ENCODE data around the gene PRAMEF20.
"Not testable (repeated sequence)": the region's sequence is repeated elsewhere in the genome, so short reads cannot be mapped to it uniquely, and the experiment has no call there.

PRAMEF20 gene

GRCh38 chr1:13435458-13435857, 25.2 kb downstream of the PRAMEF20 start:
- Histone ChIP-seq H3K27ac (ENCODE audit: insufficient read depth in 1 of 2, low read depth in 1 of 2, low read length in 2 of 2, poor library complexity in 1 of 2, severe bottlenecking in 2 of 2) (no peak overlapping the region), H3K4me1 (ENCODE audit: control extremely low read depth in 1 of 4, control insufficient read depth in 4 of 4, insufficient read depth in 4 of 4, low read length in 3 of 4) (no peaks in the 10 kb centered on the region), H3K27me3 (replicated peaks in 2 of 5; ENCODE audit: control insufficient read depth in 4 of 5, insufficient read depth in 5 of 5, low read length in 4 of 5) (peaks cover 0 to 7% (median 3%) of the 10 kb centered on the region in 5 experiments), H3K36me3 (ENCODE audit: control insufficient read depth in 4 of 4, insufficient read depth in 4 of 4, low read length in 3 of 4) (no peaks in the 10 kb centered on the region), H3K9me3 (ENCODE audit: control extremely low read depth in 1 of 5, control insufficient read depth in 4 of 5, insufficient read depth in 2 of 5, low read depth in 1 of 5, low read length in 4 of 5) (no peaks in the 10 kb centered on the region), H3K4me3 (ENCODE audit: control insufficient read depth in 1 of 7, extremely low read depth in 1 of 7, insufficient read depth in 4 of 7, low read depth in 2 of 7, low read length in 6 of 7) (no peak overlapping the region)
- no peak for DNase-seq
- 50% methylated on average over 1 of the region's 3 CpGs for WGBS (ENCODE audit: insufficient coverage)
- ChIA-PET CTCF (interaction anchor here (1.8 kb wide), 1 partner anchor 12 kb away, joined by 6 read pairs; no protein-coding TSS in a partner anchor), POLR2A (no interaction called here)

GRCh38 chr1:13439104-13439783, 29.0 kb downstream of the PRAMEF20 start:
- 95% methylated on average over 16 of the region's 49 CpGs for WGBS (ENCODE audit: insufficient coverage)
- POLR2A ChIA-PET; CTCF ChIA-PET; H3K27ac ChIP-seq (ENCODE audit: insufficient read depth in 1 of 2, low read depth in 1 of 2, low read length in 2 of 2, poor library complexity in 1 of 2, severe bottlenecking in 2 of 2); H3K27me3 ChIP-seq (replicated peaks in 2 of 5; ENCODE audit: control insufficient read depth in 4 of 5, insufficient read depth in 5 of 5, low read length in 4 of 5); H3K4me1 ChIP-seq (ENCODE audit: control extremely low read depth in 1 of 4, control insufficient read depth in 4 of 4, insufficient read depth in 4 of 4, low read length in 3 of 4); DNase-seq; H3K9me3 ChIP-seq (ENCODE audit: control extremely low read depth in 1 of 5, control insufficient read depth in 4 of 5, insufficient read depth in 2 of 5, low read depth in 1 of 5, low read length in 4 of 5); H3K4me3 ChIP-seq (ENCODE audit: control insufficient read depth in 1 of 7, extremely low read depth in 1 of 7, insufficient read depth in 4 of 7, low read depth in 2 of 7, low read length in 6 of 7); H3K36me3 ChIP-seq (ENCODE audit: control insufficient read depth in 4 of 4, insufficient read depth in 4 of 4, low read length in 3 of 4): not testable (repeated sequence)

- no peaks in the 10 kb centered on the region for H3K9me3 ChIP-seq (ENCODE audit: control extremely low read depth in 1 of 5, control insufficient read depth in 4 of 5, insufficient read depth in 2 of 5, low read depth in 1 of 5, low read length in 4 of 5)
- ChIA-PET POLR2A (no interaction called here), CTCF (no interaction called here)
- DNase-seq: no peak
- 62% methylated on average over 7 of the region's 10 CpGs for WGBS (ENCODE audit: insufficient coverage)
- no peak overlapping the region for H3K4me3 ChIP-seq (ENCODE audit: control insufficient read depth in 1 of 7, extremely low read depth in 1 of 7, insufficient read depth in 4 of 7, low read depth in 2 of 7, low read length in 6 of 7)
- no peaks in the 10 kb centered on the region for H3K36me3 ChIP-seq (ENCODE audit: control insufficient read depth in 4 of 4, insufficient read depth in 4 of 4, low read length in 3 of 4)
- H3K27me3 ChIP-seq (replicated peaks in 2 of 5; ENCODE audit: control insufficient read depth in 4 of 5, insufficient read depth in 5 of 5, low read length in 4 of 5): no peaks in the 10 kb centered on the region
- H3K27ac ChIP-seq (ENCODE audit: insufficient read depth in 1 of 2, low read depth in 1 of 2, low read length in 2 of 2, poor library complexity in 1 of 2, severe bottlenecking in 2 of 2): no peak overlapping the region
- H3K4me1 ChIP-seq (ENCODE audit: control extremely low read depth in 1 of 4, control insufficient read depth in 4 of 4, insufficient read depth in 4 of 4, low read length in 3 of 4): no peaks in the 10 kb centered on the region
Observed at GRCh38 chr1:13443335-13443979, 33.2 kb downstream of the PRAMEF20 start.

- no peak for DNase-seq
- H3K27me3 ChIP-seq (replicated peaks in 2 of 5; ENCODE audit: control insufficient read depth in 4 of 5, insufficient read depth in 5 of 5, low read length in 4 of 5): peaks cover 0 to 8% (median 0%) of the 10 kb centered on the region in 5 experiments
- H3K27ac ChIP-seq (ENCODE audit: insufficient read depth in 1 of 2, low read depth in 1 of 2, low read length in 2 of 2, poor library complexity in 1 of 2, severe bottlenecking in 2 of 2): no peak overlapping the region
- CTCF ChIA-PET: no interaction called here
- no peaks in the 10 kb centered on the region for H3K9me3 ChIP-seq (ENCODE audit: control extremely low read depth in 1 of 5, control insufficient read depth in 4 of 5, insufficient read depth in 2 of 5, low read depth in 1 of 5, low read length in 4 of 5)
- POLR2A ChIA-PET: no interaction called here
- no peak overlapping the region for H3K4me3 ChIP-seq (ENCODE audit: control insufficient read depth in 1 of 7, extremely low read depth in 1 of 7, insufficient read depth in 4 of 7, low read depth in 2 of 7, low read length in 6 of 7)
- no peaks in the 10 kb centered on the region for H3K36me3 ChIP-seq (ENCODE audit: control insufficient read depth in 4 of 4, insufficient read depth in 4 of 4, low read length in 3 of 4)
- 99% methylated on average over 4 of the region's 7 CpGs for WGBS (ENCODE audit: insufficient coverage)
- H3K4me1 ChIP-seq (ENCODE audit: control extremely low read depth in 1 of 4, control insufficient read depth in 4 of 4, insufficient read depth in 4 of 4, low read length in 3 of 4): no peaks in the 10 kb centered on the region
Observed at GRCh38 chr1:13450204-13450603, 40.0 kb downstream of the PRAMEF20 start.

GRCh38 chr1:13451399-13451965, 41.2 kb downstream of the PRAMEF20 start:
- WGBS (ENCODE audit: insufficient coverage): 67% methylated on average over 6 of the region's 6 CpGs
- CTCF ChIA-PET: no interaction called here
- POLR2A ChIA-PET: no interaction called here
- Histone ChIP-seq H3K4me1 (ENCODE audit: control extremely low read depth in 1 of 4, control insufficient read depth in 4 of 4, insufficient read depth in 4 of 4, low read length in 3 of 4) (no peaks in the 10 kb centered on the region), H3K4me3 (ENCODE audit: control insufficient read depth in 1 of 7, extremely low read depth in 1 of 7, insufficient read depth in 4 of 7, low read depth in 2 of 7, low read length in 6 of 7) (no peak overlapping the region), H3K27me3 (replicated peaks in 2 of 5; ENCODE audit: control insufficient read depth in 4 of 5, insufficient read depth in 5 of 5, low read length in 4 of 5) (peaks cover 0 to 14% (median 0%) of the 10 kb centered on the region in 5 experiments), H3K27ac (ENCODE audit: insufficient read depth in 1 of 2, low read depth in 1 of 2, low read length in 2 of 2, poor library complexity in 1 of 2, severe bottlenecking in 2 of 2) (no peak overlapping the region), H3K9me3 (ENCODE audit: control extremely low read depth in 1 of 5, control insufficient read depth in 4 of 5, insufficient read depth in 2 of 5, low read depth in 1 of 5, low read length in 4 of 5) (no peaks in the 10 kb centered on the region), H3K36me3 (ENCODE audit: control insufficient read depth in 4 of 4, insufficient read depth in 4 of 4, low read length in 3 of 4) (no peaks in the 10 kb centered on the region)
- DNase-seq: no peak

DNA sequence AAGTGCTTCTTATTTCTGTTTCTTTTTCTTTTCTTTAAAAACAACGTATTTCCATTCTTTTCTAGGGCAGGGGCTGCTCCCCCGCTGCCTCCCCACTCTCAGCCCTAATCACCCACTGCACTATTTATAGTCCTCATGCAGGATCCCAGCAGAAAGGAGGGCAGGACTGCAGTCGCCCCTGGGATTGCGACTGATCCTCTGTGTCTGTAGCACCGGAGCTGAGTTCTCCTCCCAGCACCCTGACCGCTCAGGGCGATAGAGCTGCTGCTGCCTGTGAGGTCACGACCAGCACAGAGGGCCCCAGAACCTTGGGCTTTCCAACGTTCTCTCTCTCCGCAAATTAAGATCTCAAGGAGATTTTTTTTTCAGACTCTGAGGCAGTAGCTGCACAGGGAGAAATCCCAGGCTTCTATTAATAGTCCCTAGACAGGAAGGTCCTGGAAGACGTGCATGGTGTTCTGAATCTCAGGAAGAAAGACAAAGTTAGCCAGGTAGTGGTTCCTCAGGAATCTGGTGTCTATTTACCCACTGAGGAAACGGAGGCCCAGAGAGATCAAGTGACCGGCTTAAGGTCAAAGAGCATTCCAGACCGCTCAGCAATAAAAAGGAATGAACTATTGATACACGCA, 46.8 kb downstream of the PRAMEF20 start:
- no peak overlapping the region for H3K27ac ChIP-seq (ENCODE audit: insufficient read depth in 1 of 2, low read depth in 1 of 2, low read length in 2 of 2, poor library complexity in 1 of 2, severe bottlenecking in 2 of 2)
- CTCF ChIA-PET: no interaction called here
- no peak for DNase-seq
- POLR2A ChIA-PET: no interaction called here
- no peaks in the 10 kb centered on the region for H3K4me1 ChIP-seq (ENCODE audit: control extremely low read depth in 1 of 4, control insufficient read depth in 4 of 4, insufficient read depth in 4 of 4, low read length in 3 of 4)
- H3K9me3 ChIP-seq (ENCODE audit: control extremely low read depth in 1 of 5, control insufficient read depth in 4 of 5, insufficient read depth in 2 of 5, low read depth in 1 of 5, low read length in 4 of 5): no peaks in the 10 kb centered on the region
- no peak overlapping the region for H3K4me3 ChIP-seq (ENCODE audit: control insufficient read depth in 1 of 7, extremely low read depth in 1 of 7, insufficient read depth in 4 of 7, low read depth in 2 of 7, low read length in 6 of 7)
- peaks cover 0 to 28% (median 4%) of the 10 kb centered on the region in 5 experiments for H3K27me3 ChIP-seq (replicated peaks in 2 of 5; ENCODE audit: control insufficient read depth in 4 of 5, insufficient read depth in 5 of 5, low read length in 4 of 5)
- H3K36me3 ChIP-seq (ENCODE audit: control insufficient read depth in 4 of 4, insufficient read depth in 4 of 4, low read length in 3 of 4): no peaks in the 10 kb centered on the region
- WGBS (ENCODE audit: insufficient coverage): 79% methylated on average over 14 of the region's 15 CpGs

DNA sequence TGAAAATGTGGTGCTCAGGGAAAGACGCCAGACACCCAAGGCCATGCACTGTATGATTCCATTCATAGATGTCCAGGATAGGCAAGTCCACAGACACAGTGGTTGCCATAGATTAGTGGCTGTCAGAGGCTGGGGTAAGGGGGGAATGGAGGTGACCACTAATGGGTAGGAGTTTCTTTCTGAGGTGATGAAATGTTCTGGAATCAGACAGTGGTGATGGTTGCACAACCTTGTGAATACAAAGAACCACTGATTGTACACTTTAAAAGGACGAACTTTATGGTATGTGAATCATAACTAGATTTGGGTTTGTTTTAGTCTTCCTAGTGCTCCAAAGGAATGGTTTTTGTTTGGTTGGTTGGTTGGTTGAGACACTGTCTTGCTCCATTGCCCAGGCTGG, 51.7 kb downstream of the PRAMEF20 start:
- WGBS (ENCODE audit: insufficient coverage): 86% methylated on average over 2 of the region's 2 CpGs
- Histone ChIP-seq H3K9me3 (ENCODE audit: control extremely low read depth in 1 of 5, control insufficient read depth in 4 of 5, insufficient read depth in 2 of 5, low read depth in 1 of 5, low read length in 4 of 5) (no peaks in the 10 kb centered on the region), H3K4me1 (ENCODE audit: control extremely low read depth in 1 of 4, control insufficient read depth in 4 of 4, insufficient read depth in 4 of 4, low read length in 3 of 4) (no peaks in the 10 kb centered on the region), H3K36me3 (ENCODE audit: control insufficient read depth in 4 of 4, insufficient read depth in 4 of 4, low read length in 3 of 4) (no peaks in the 10 kb centered on the region), H3K4me3 (ENCODE audit: control insufficient read depth in 1 of 7, extremely low read depth in 1 of 7, insufficient read depth in 4 of 7, low read depth in 2 of 7, low read length in 6 of 7) (no peak overlapping the region), H3K27ac (ENCODE audit: insufficient read depth in 1 of 2, low read depth in 1 of 2, low read length in 2 of 2, poor library complexity in 1 of 2, severe bottlenecking in 2 of 2) (no peak overlapping the region), H3K27me3 (replicated peaks in 2 of 5; ENCODE audit: control insufficient read depth in 4 of 5, insufficient read depth in 5 of 5, low read length in 4 of 5) (peaks cover 0 to 33% (median 4%) of the 10 kb centered on the region in 5 experiments)
- ChIA-PET CTCF (no interaction called here), POLR2A (no interaction called here)
- no peak for DNase-seq

Data from common myeloid progenitor, CD34-positive (primary cell).